H9 (cell line): ENCODE results near the gene SAMD7. TPM values are rescaled to one million over a fixed set of nuclear protein-coding genes. Genes with fewer than 3 reads are reported as not detected.

Experiments
- DNase-seq: peaks from one replicate; pipeline ENCODE4 v3.0.0-alpha.2; 2017
- H2AFZ ChIP-seq: one replicate; pipeline ENCODE4 v1.6.1; 2013; ENCODE audit warnings: mild to moderate bottlenecking, low read length, control low read depth, moderate library complexity
- H2AK5ac ChIP-seq: 2 replicates; pipeline ENCODE4 v1.6.1; 2013; ENCODE audit warnings: low read length, control low read depth, mixed read lengths; ENCODE audit not compliant: insufficient read length
- H2BK120ac ChIP-seq: one replicate; pipeline ENCODE4 v1.6.1; 2013; ENCODE audit warnings: low read depth, mild to moderate bottlenecking, low read length, control low read depth, inconsistent platforms; ENCODE audit not compliant: poor library complexity, severe bottlenecking
- H2BK12ac ChIP-seq: 2 replicates; pipeline ENCODE4 v1.6.1; 2013; ENCODE audit warnings: low read length, control low read depth, mixed read lengths, low read depth; ENCODE audit not compliant: insufficient read length
- H2BK15ac ChIP-seq: 2 replicates; pipeline ENCODE4 v1.6.1; 2013; ENCODE audit warnings: low read depth, low read length, control low read depth
- H2BK20ac ChIP-seq: one replicate; pipeline ENCODE4 v1.6.1; 2013; ENCODE audit warnings: low read depth, mild to moderate bottlenecking, low read length, control low read depth, inconsistent platforms; ENCODE audit not compliant: poor library complexity, severe bottlenecking
- H2BK5ac ChIP-seq: 2 replicates; pipeline ENCODE4 v1.6.1; 2013; ENCODE audit warnings: low read length, control low read depth, mixed read lengths; ENCODE audit not compliant: insufficient read length
- H3K14ac ChIP-seq: 2 replicates; pipeline ENCODE4 v1.6.1; 2013; ENCODE audit warnings: low read length, control low read depth; ENCODE audit not compliant: insufficient read depth
- H3K18ac ChIP-seq: 2 replicates; pipeline ENCODE4 v1.6.1; 2013; ENCODE audit warnings: low read depth, mild to moderate bottlenecking, mixed read lengths, low read length, control low read depth; ENCODE audit not compliant: insufficient read length
- H3K23ac ChIP-seq: 2 replicates; pipeline ENCODE4 v1.6.1; 2013; ENCODE audit warnings: low read length, control low read depth, mixed read lengths, low read depth; ENCODE audit not compliant: insufficient read length
- H3K23me2 ChIP-seq: 2 replicates; pipeline ENCODE4 v1.6.1; 2013; ENCODE audit warnings: low read depth, mild to moderate bottlenecking, mixed read lengths, low read length, control low read depth; ENCODE audit not compliant: insufficient read length, poor library complexity, severe bottlenecking
- H3K27ac ChIP-seq: 2 replicates; pipeline ENCODE4 v1.5.1; 2013; ENCODE audit warnings: low read length, control low read depth, mixed read lengths, low read depth; ENCODE audit not compliant: insufficient read length
- H3K27me3 ChIP-seq: 2 replicates; pipeline ENCODE4 v1.6.1; 2013; ENCODE audit warnings: low read length, control low read depth, inconsistent platforms; ENCODE audit not compliant: insufficient read depth
- H3K4ac ChIP-seq: 2 replicates; pipeline ENCODE4 v1.6.1; 2013; ENCODE audit warnings: low read depth, mild to moderate bottlenecking, control low read depth, inconsistent platforms, low read length, moderate library complexity
- H3K4me1 ChIP-seq: 2 replicates; pipeline ENCODE4 v1.6.1; 2013; ENCODE audit warnings: low read length, control low read depth, inconsistent platforms; ENCODE audit not compliant: insufficient read depth
- H3K4me2 ChIP-seq: 2 replicates; pipeline ENCODE4 v1.6.1; 2013; ENCODE audit warnings: low read length, control low read depth, mixed read lengths; ENCODE audit not compliant: insufficient read length, insufficient read depth
- H3K56ac ChIP-seq: 2 replicates; pipeline ENCODE4 v1.6.1; 2013; ENCODE audit warnings: low read depth, mild to moderate bottlenecking, mixed read lengths, low read length, control low read depth; ENCODE audit not compliant: insufficient read length
- H3K79me1 ChIP-seq: 2 replicates; pipeline ENCODE4 v1.6.1; 2013; ENCODE audit warnings: low read depth, mild to moderate bottlenecking, moderate library complexity, low read length, control low read depth, inconsistent platforms; ENCODE audit not compliant: insufficient read depth, poor library complexity, severe bottlenecking
- H3K79me2 ChIP-seq: 2 replicates; pipeline ENCODE4 v1.6.1; 2013; ENCODE audit warnings: low read length, control low read depth, inconsistent platforms; ENCODE audit not compliant: insufficient read depth
- H3K9ac ChIP-seq: 2 replicates; pipeline ENCODE4 v1.6.1; 2013; ENCODE audit warnings: low read length, control low read depth, mixed read lengths; ENCODE audit not compliant: insufficient read length; ENCODE audit errors: extremely low read depth
- H3K9me3 ChIP-seq: one replicate; pipeline ENCODE4 v1.6.1; 2013; ENCODE audit warnings: low read depth, low read length, inconsistent platforms; ENCODE audit not compliant: control insufficient read depth
- H3T11ph ChIP-seq: one replicate; pipeline ENCODE4 v1.6.1; 2013; ENCODE audit warnings: mild to moderate bottlenecking, low read length, control low read depth, inconsistent platforms
- H4K20me1 ChIP-seq: one replicate; pipeline ENCODE4 v1.6.1; 2013; ENCODE audit not compliant: control insufficient read depth, insufficient read length, insufficient read depth
- H4K5ac ChIP-seq: 2 replicates; pipeline ENCODE4 v1.6.1; 2013; ENCODE audit warnings: low read depth, mild to moderate bottlenecking, mixed read lengths, low read length, control low read depth; ENCODE audit not compliant: insufficient read length
- H4K8ac ChIP-seq: replicated peaks from 2 replicates; pipeline ENCODE4 v1.6.1; 2013; ENCODE audit warnings: low read length, control low read depth, mixed read lengths, low read depth; ENCODE audit not compliant: insufficient read length
- H4K91ac ChIP-seq: 2 replicates; pipeline ENCODE4 v1.6.1; 2013; ENCODE audit warnings: low read depth, mild to moderate bottlenecking, moderate library complexity, mixed read lengths, low read length, control low read depth; ENCODE audit not compliant: insufficient read length
- H3K27ac Mint-ChIP-seq, 3 experiments: 2 replicates in 2 of 3; 3 replicates in 1 of 3; pipeline ENCODE4 v1.8.0; 2020 to 2021; ENCODE audit warnings: mixed read lengths in 3 of 3, mild to moderate bottlenecking in 1 of 3, moderate library complexity in 1 of 3
- H3K27me3 Mint-ChIP-seq: 2 replicates; pipeline ENCODE4 v1.8.0; 2021; ENCODE audit warnings: low read depth, mild to moderate bottlenecking, moderate library complexity, mixed read lengths
- H3K36me3 Mint-ChIP-seq, 3 experiments: 2 replicates in 2 of 3; 3 replicates in 1 of 3; pipeline ENCODE4 v1.8.0; 2020 to 2021; ENCODE audit warnings: low read depth in 3 of 3, mixed read lengths in 3 of 3; ENCODE audit not compliant: insufficient read depth in 1 of 3
- H3K4me1 Mint-ChIP-seq, 2 experiments: 2 replicates each; pipeline ENCODE4 v1.8.0; 2020; ENCODE audit warnings: mixed read lengths in 2 of 2
- H3K4me3 Mint-ChIP-seq, 2 experiments: 2 replicates in 1 of 2; 3 replicates in 1 of 2; pipeline ENCODE4 v1.8.0; 2020 to 2021; ENCODE audit warnings: mild to moderate bottlenecking in 2 of 2, mixed read lengths in 2 of 2, moderate library complexity in 1 of 2
- H3K9me3 Mint-ChIP-seq, 2 experiments: 2 replicates in 1 of 2; 3 replicates in 1 of 2; pipeline ENCODE4 v1.8.0; 2020; ENCODE audit warnings: mild to moderate bottlenecking in 2 of 2, mixed read lengths in 2 of 2, moderate library complexity in 1 of 2
- CTCF ChIP-seq: fragments of 200-600 bp; sonication (generic); conservative IDR thresholded peaks from 3 replicates; pipeline ENCODE4 v1.8.0; 2021; ENCODE audit warnings: antibody characterized with exemption, mild to moderate bottlenecking
- WGBS: extraction: QIAGEN DNeasy Blood & Tissue Kit; methylation state at CpG from one replicate; pipeline ENCODE4 v1.1.7; 2013; ENCODE audit warnings: missing lambda C conversion rate, low lambda C conversion rate, mixed read lengths; ENCODE audit not compliant: insufficient read length; ENCODE audit errors: extremely low coverage; 5-methylcytosine and 5-hydroxymethylcytosine counted together
- total RNA-seq: library from RNA; stranded (reverse); gene quantifications from 2 replicates; pipeline ENCODE4 v1.2.1, GENCODE V29; 2021

The SAMD7 gene
- total RNA-seq, 1 experiment from 2014 or later, result not detected

- Mint-ChIP-seq H3K36me3 (no peaks in the 10 kb centered on the region; a peak in 2 of 7 replicates), H3K27ac (no peak overlapping the region), H3K27me3 (peaks cover 3% of the 10 kb centered on the region; the same call in 1 of the 2 replicates), H3K4me1 (peaks cover under 1 to 8% of the 10 kb centered on the region in 2 experiments; a peak in 3 of 4 replicates), H3K9me3 (peaks cover 0 to 3% of the 10 kb centered on the region in 2 experiments; a peak in 1 of 5 replicates), H3K4me3 (no peak overlapping the region)
- Histone ChIP-seq H3K56ac (no peak overlapping the region), H2BK120ac (no peak overlapping the region), H3K18ac (no peak overlapping the region), H3K14ac (no peak overlapping the region), H3K23ac (no peak overlapping the region), H3K27ac (no peak overlapping the region), H2BK12ac (no peak overlapping the region), H3K4me1 (no peaks in the 10 kb centered on the region), H2AFZ (no peak overlapping the region), H2BK15ac (no peak overlapping the region), H4K5ac (no peak overlapping the region), H3K79me1 (no peaks in the 10 kb centered on the region), H4K20me1 (no peaks in the 10 kb centered on the region), H2BK5ac (no peak overlapping the region), H4K8ac (no peak overlapping the region), H3K23me2 (no peaks in the 10 kb centered on the region), H3K79me2 (no peaks in the 10 kb centered on the region), H3K27me3 (no peaks in the 10 kb centered on the region), H3K9ac (no peak overlapping the region), H2BK20ac (no peak overlapping the region), H3K4ac (no peak overlapping the region), H4K91ac (no peak overlapping the region), H3K4me2 (no peak overlapping the region), H2AK5ac (no peak overlapping the region), H3K9me3 (no peaks in the 10 kb centered on the region), H3T11ph (no peak overlapping the region)
- no CpG with 5 or more reads among the region's 1 CpG for WGBS
- no peak for TF ChIP-seq CTCF
- no peak for DNase-seq
Measured at GRCh38 chr3:169939320-169939719, 27.9 kb downstream of the SAMD7 start.
